Transverse colon (tissue), 3 donors: ENCODE results near the gene TXNDC11.

ENCODE experiments used
- CTCF ChIP-seq, 5 experiments: fragments of 200-600 bp in 3 of 5; fragments of 450-650 bp in 2 of 5; sonication (generic) in 3 of 5; IDR thresholded peaks; 1 replicate in 2 of 5; 2 replicates in 3 of 5; pipeline ENCODE4 v1.5.1; 2016 to 2017; ENCODE audit warnings: antibody characterized with exemption in 5 of 5, inconsistent platforms in 3 of 5, mild to moderate bottlenecking in 2 of 5, moderate library complexity in 1 of 5
- EP300 ChIP-seq: sonication (generic); formaldehyde crosslinking; IDR thresholded peaks from one replicate; pipeline ENCODE4 v1.6.1; 2017; ENCODE audit warnings: antibody characterized with exemption, low read depth
- POLR2A ChIP-seq: fragments of 450-650 bp; IDR thresholded peaks from one replicate; pipeline ENCODE4 v1.6.1; 2016; ENCODE audit warnings: antibody characterized with exemption, mild to moderate bottlenecking, moderate library complexity

DNA sequence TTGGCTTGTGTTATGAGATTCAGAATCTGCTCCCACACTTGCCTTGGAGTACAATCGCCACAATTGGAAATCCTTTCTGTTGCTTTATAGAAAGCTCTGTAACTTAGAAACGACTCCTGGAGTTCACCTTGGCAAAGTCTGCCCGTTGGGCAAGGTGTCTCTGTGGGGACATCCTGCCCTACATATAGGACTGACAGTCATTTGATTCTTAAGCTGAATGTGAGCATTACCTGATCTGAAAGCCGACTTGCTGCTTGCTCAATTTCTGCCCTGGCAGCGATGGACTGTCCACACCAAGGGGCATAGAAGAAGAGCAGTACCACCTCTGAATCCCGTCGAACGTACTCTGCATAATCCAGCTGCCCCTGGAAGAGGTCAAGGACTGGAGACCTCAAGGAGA lies 6.9 kb downstream of the TXNDC11 start:
- TF ChIP-seq CTCF (IDR thresholded peaks at IDR 0.05) (no peak), EP300 (no peak), POLR2A (no peak)
